KMS-11 (cell line): ENCODE data around the gene FNIP1.

Experiments used
- H2AFZ ChIP-seq: fragments of 200-600 bp; sonication (generic); 2 replicates; pipeline ENCODE4 v1.6.1; 2016; ENCODE audit warnings: antibody characterized with exemption, mixed run types, low read depth
- H3K27ac ChIP-seq: fragments of 200-600 bp; sonication (generic); 2 replicates; pipeline ENCODE4 v1.6.1; 2016; ENCODE audit warnings: mild to moderate bottlenecking, mixed run types
- H3K27me3 ChIP-seq: fragments of 200-600 bp; sonication (generic); 2 replicates; pipeline ENCODE4 v1.6.1; 2017; ENCODE audit warnings: mild to moderate bottlenecking, low read depth, mixed run types, moderate library complexity; ENCODE audit not compliant: insufficient read depth
- H3K36me3 ChIP-seq: fragments of 200-600 bp; sonication (generic); 2 replicates; pipeline ENCODE4 v1.6.1; 2017; ENCODE audit warnings: mild to moderate bottlenecking, mixed run types; ENCODE audit not compliant: insufficient read depth
- H3K4me1 ChIP-seq: fragments of 200-600 bp; sonication (generic); 2 replicates; pipeline ENCODE4 v1.6.1; 2016; ENCODE audit warnings: mild to moderate bottlenecking, low read depth, mixed run types; ENCODE audit not compliant: poor library complexity, severe bottlenecking
- H3K4me2 ChIP-seq: fragments of 200-600 bp; sonication (generic); 2 replicates; pipeline ENCODE4 v1.7.0; 2016; ENCODE audit warnings: mild to moderate bottlenecking, mixed run types
- H3K4me3 ChIP-seq: fragments of 200-600 bp; sonication (generic); IDR thresholded peaks from 2 replicates; pipeline ENCODE4 v1.6.1; 2017; ENCODE audit warnings: low read depth, low read length, mixed read lengths; ENCODE audit not compliant: insufficient read depth
- H3K79me2 ChIP-seq: fragments of 200-600 bp; sonication (generic); 2 replicates; pipeline ENCODE4 v1.6.1; 2016; ENCODE audit warnings: low read depth, mixed run types; ENCODE audit not compliant: insufficient read depth
- H3K9ac ChIP-seq: fragments of 200-600 bp; sonication (generic); 2 replicates; pipeline ENCODE4 v1.6.1; 2016; ENCODE audit warnings: mild to moderate bottlenecking, mixed run types
- H4K20me1 ChIP-seq: fragments of 200-600 bp; sonication (generic); 2 replicates; pipeline ENCODE4 v1.6.1; 2016; ENCODE audit warnings: mild to moderate bottlenecking, mixed run types; ENCODE audit not compliant: insufficient read depth
- TF ChIP-seq, protein P1 (sequence below): fragments of 200-600 bp; sonication (generic); conservative IDR thresholded peaks from 2 replicates; pipeline ENCODE4 v1.6.1; 2017; ENCODE audit warnings: low read depth, mild to moderate bottlenecking, antibody characterized with exemption, low read length, moderate library complexity, mixed read lengths

Gene FNIP1

GRCh38 chr5:131659841-131660240, 137.0 kb downstream of the FNIP1 start:
- TF ChIP-seq, protein P1, sequence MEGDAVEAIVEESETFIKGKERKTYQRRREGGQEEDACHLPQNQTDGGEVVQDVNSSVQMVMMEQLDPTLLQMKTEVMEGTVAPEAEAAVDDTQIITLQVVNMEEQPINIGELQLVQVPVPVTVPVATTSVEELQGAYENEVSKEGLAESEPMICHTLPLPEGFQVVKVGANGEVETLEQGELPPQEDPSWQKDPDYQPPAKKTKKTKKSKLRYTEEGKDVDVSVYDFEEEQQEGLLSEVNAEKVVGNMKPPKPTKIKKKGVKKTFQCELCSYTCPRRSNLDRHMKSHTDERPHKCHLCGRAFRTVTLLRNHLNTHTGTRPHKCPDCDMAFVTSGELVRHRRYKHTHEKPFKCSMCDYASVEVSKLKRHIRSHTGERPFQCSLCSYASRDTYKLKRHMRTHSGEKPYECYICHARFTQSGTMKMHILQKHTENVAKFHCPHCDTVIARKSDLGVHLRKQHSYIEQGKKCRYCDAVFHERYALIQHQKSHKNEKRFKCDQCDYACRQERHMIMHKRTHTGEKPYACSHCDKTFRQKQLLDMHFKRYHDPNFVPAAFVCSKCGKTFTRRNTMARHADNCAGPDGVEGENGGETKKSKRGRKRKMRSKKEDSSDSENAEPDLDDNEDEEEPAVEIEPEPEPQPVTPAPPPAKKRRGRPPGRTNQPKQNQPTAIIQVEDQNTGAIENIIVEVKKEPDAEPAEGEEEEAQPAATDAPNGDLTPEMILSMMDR: no peak
- no peak overlapping the region for H2AFZ ChIP-seq
- no peak overlapping the region for H3K9ac ChIP-seq
- no peaks in the 10 kb centered on the region for H3K79me2 ChIP-seq
- no peak overlapping the region for H3K4me2 ChIP-seq
- no peaks in the 10 kb centered on the region for H3K27me3 ChIP-seq
- H3K4me3 ChIP-seq: no peak overlapping the region
- no peaks in the 10 kb centered on the region for H4K20me1 ChIP-seq
- no peaks in the 10 kb centered on the region for H3K36me3 ChIP-seq
- no peaks in the 10 kb centered on the region for H3K4me1 ChIP-seq
- no peak overlapping the region for H3K27ac ChIP-seq

- Histone ChIP-seq H3K4me1 (no peaks in the 10 kb centered on the region), H2AFZ (no peak overlapping the region), H4K20me1 (no peaks in the 10 kb centered on the region), H3K36me3 (no peaks in the 10 kb centered on the region), H3K4me2 (no peak overlapping the region), H3K27ac (no peak overlapping the region), H3K9ac (no peak overlapping the region), H3K79me2 (no peaks in the 10 kb centered on the region), H3K4me3 (no peak overlapping the region), H3K27me3 (no peaks in the 10 kb centered on the region)
- TF ChIP-seq, protein P1: no peak
Observed at GRCh38 chr5:131659290-131659689, 137.5 kb downstream of the FNIP1 start.

- no peak overlapping the region for H3K4me2 ChIP-seq
- H3K9ac ChIP-seq: no peak overlapping the region
- H3K4me3 ChIP-seq: no peak overlapping the region
- H3K36me3 ChIP-seq: no peaks in the 10 kb centered on the region
- TF ChIP-seq, protein P1: no peak
- H3K79me2 ChIP-seq: no peaks in the 10 kb centered on the region
- no peaks in the 10 kb centered on the region for H4K20me1 ChIP-seq
- H3K27ac ChIP-seq: no peak overlapping the region
- no peak overlapping the region for H2AFZ ChIP-seq
- H3K27me3 ChIP-seq: no peaks in the 10 kb centered on the region
- no peaks in the 10 kb centered on the region for H3K4me1 ChIP-seq
Observed at GRCh38 chr5:131654776-131655175, 142.0 kb downstream of the FNIP1 start.

DNA sequence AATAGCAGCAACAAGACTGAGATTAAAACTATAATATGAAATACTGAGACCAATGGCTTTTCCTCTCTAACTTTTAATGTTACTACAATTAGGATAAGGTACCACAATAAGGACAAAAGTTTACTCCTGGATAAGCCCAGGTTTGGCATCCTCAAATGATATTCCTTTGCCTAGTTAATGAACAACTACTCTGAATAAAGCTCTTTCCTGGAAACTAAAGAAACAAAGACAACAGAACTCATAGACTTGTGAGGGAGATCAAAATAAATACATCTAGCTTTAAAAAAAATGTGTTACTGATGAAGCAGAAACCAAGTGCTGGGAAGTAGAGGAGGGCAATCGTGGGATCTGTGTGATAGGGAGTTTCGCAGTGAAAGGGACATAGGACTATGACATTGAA, 142.5 kb downstream of the FNIP1 start:
- Histone ChIP-seq H3K79me2 (no peaks in the 10 kb centered on the region), H4K20me1 (no peaks in the 10 kb centered on the region), H3K36me3 (no peaks in the 10 kb centered on the region), H3K4me3 (no peak overlapping the region), H3K4me2 (no peak overlapping the region), H3K27me3 (no peaks in the 10 kb centered on the region), H3K27ac (no peak overlapping the region), H2AFZ (no peak overlapping the region), H3K4me1 (no peaks in the 10 kb centered on the region), H3K9ac (no peak overlapping the region)
- TF ChIP-seq, protein P1: no peak

DNA sequence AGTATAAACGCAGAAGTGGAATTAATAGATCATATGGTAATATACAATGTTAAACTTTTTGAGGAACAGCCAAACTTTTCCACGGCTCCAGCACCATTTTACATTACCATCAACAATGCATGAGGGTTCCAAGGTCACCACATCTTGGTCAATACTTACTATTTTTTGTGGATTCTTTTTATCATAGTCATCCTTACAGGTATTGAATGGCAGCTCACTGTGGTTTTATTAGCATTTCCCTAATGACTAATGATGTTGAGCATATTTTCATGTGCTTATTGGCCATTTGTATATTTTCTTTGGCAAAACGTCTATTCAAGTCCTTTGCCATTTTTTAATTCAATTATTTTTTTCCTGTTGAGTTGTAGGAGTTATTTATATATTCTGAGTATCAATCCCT, 147.7 kb downstream of the FNIP1 start:
- Histone ChIP-seq H3K27me3 (no peaks in the 10 kb centered on the region), H3K36me3 (no peaks in the 10 kb centered on the region)

More for the DNA sequence above, 147.7 kb downstream of the FNIP1 start:
- H3K27ac ChIP-seq: no peak overlapping the region
- no peaks in the 10 kb centered on the region for H3K79me2 ChIP-seq
- H3K4me1 ChIP-seq: no peaks in the 10 kb centered on the region
- no peak overlapping the region for H3K4me2 ChIP-seq
- TF ChIP-seq, protein P1: no peak
- no peak overlapping the region for H3K4me3 ChIP-seq
- H2AFZ ChIP-seq: no peak overlapping the region
- no peak overlapping the region for H3K9ac ChIP-seq
- H4K20me1 ChIP-seq: no peaks in the 10 kb centered on the region
